ENCODE measurements around the gene ERCC2.

- no peak for TF ChIP-seq CTCF (IDR thresholded peaks at IDR 0.05; ENCODE audit: control extremely low read depth in 1 of 3, insufficient read depth in 1 of 3, low read depth in 1 of 3, low read length in 3 of 3)
- TF ChIP-seq POLR2A (IDR thresholded peaks at IDR 0.05; ENCODE audit: control extremely low read depth in 1 of 2, low read depth in 2 of 2, low read length in 2 of 2) = no peak
- no peak for TF ChIP-seq BRCA1 (IDR thresholded peaks at IDR 0.05; ENCODE audit: low read depth, low read length)
- TF ChIP-seq RBBP5 (IDR thresholded peaks at IDR 0.05; ENCODE audit: borderline replicate concordance, low read depth, low read length) = no peak
- TF ChIP-seq POLR2AphosphoS5 (IDR thresholded peaks at IDR 0.05; ENCODE audit: low read depth, low read length) = no peak
- TF ChIP-seq PHF8 (conservative IDR thresholded peaks at IDR 0.05; ENCODE audit: low read depth, low read length) = no peak
- TF ChIP-seq ZNF274 (IDR thresholded peaks at IDR 0.05; ENCODE audit: borderline replicate concordance, extremely low read depth, low read length) = no peak
- TF ChIP-seq GABPA (IDR thresholded peaks at IDR 0.05; ENCODE audit: borderline replicate concordance, insufficient read depth, low read length) = no peak
- TF ChIP-seq HDAC2 (IDR thresholded peaks at IDR 0.05; ENCODE audit: borderline replicate concordance in 1 of 2, low read depth in 2 of 2, low read length in 2 of 2) = no peak
- TF ChIP-seq RAD21 (IDR thresholded peaks at IDR 0.05 in 1 of 2, conservative IDR thresholded peaks at IDR 0.05 in 1 of 2; ENCODE audit: low read depth in 2 of 2, low read length in 2 of 2) = no peak
- TF ChIP-seq E2F6 (IDR thresholded peaks at IDR 0.05) = no peak
- TF ChIP-seq EZH2 (IDR thresholded peaks at IDR 0.05; ENCODE audit: low read depth, low read length, severe bottlenecking) = no peak
- no peak for TF ChIP-seq HDAC6 (IDR thresholded peaks at IDR 0.05; ENCODE audit: low read depth, low read length)
- no peak for TF ChIP-seq SP1 (IDR thresholded peaks at IDR 0.05; ENCODE audit: low read depth, low read length)
Measured at GRCh38 chr19:45403272-45403671, 32.9 kb upstream of the ERCC2 start.
